CD4-positive, alpha-beta T cell treated with Interleukin-2 at 100 ng/mL for 4 hours (primary cell): ENCODE data around the gene MLPH.
"Not testable (repeated sequence)": the region's sequence is repeated elsewhere in the genome, so short reads cannot be mapped to it uniquely, and the experiment has no call there.

Experiments used
- DNase-seq: peaks from one replicate; pipeline ENCODE4 v3.0.0-alpha.2; 2020; ENCODE audit warnings: low spot score

The MLPH gene

GRCh38 chr2:237588044-237588696 is 101.1 kb downstream of the MLPH start:
- no peak for DNase-seq

GRCh38 chr2:237590272-237591140 is 103.5 kb downstream of the MLPH start, which contains the start of gene RAB17:
TSS of gene RAB17 (minus strand) at chr2:237590734. CDS start at chr2:237586154, 4,580 bp downstream.
- DNase-seq: no peak

GRCh38 chr2:237591141-237591881 is 104.3 kb downstream of the MLPH start:
- DNase-seq: no peak

- DNase-seq: no peak
Observed at GRCh38 chr2:237592425-237592980, 105.5 kb downstream of the MLPH start.

GRCh38 chr2:237593036-237593435 is 106.0 kb downstream of the MLPH start:
- no peak for DNase-seq

- DNase-seq: no peak
Observed at GRCh38 chr2:237593596-237594320, 106.7 kb downstream of the MLPH start.

- DNase-seq: no peak
Observed at GRCh38 chr2:237594514-237594871, 107.4 kb downstream of the MLPH start.

GRCh38 chr2:237595829-237596519 is 108.9 kb downstream of the MLPH start:
- DNase-seq: not testable (repeated sequence)

- DNase-seq: no peak
Observed at GRCh38 chr2:237596520-237597195, 109.6 kb downstream of the MLPH start.

GRCh38 chr2:237597196-237598145 is 110.4 kb downstream of the MLPH start:
- no peak for DNase-seq

GRCh38 chr2:237598468-237599208 is 111.6 kb downstream of the MLPH start:
- DNase-seq: no peak

GRCh38 chr2:237599465-237600110 is 112.5 kb downstream of the MLPH start:
- DNase-seq: no peak

GRCh38 chr2:237600205-237600846 is 113.3 kb downstream of the MLPH start:
- DNase-seq: no peak

GRCh38 chr2:237601453-237602116 is 114.5 kb downstream of the MLPH start:
- no peak for DNase-seq

- DNase-seq: no peak
Observed at GRCh38 chr2:237602409-237602808, 115.4 kb downstream of the MLPH start.

- no peak for DNase-seq
Observed at GRCh38 chr2:237603049-237603717, 116.1 kb downstream of the MLPH start.
